Measurements from ENCODE around the gene USH1C. TPM values are rescaled to one million over a fixed set of nuclear protein-coding genes. Genes with fewer than 3 reads are reported as not detected.

Gene USH1C
- total RNA-seq, 1 donor from 2014 or later: not detected

GRCh38 chr11:17457396-17458173 is 86.6 kb downstream of the USH1C start:
- Mint-ChIP-seq H3K27ac (no peak overlapping the region), H3K27me3 (ENCODE audit: low read depth) (peaks cover 21% of the 10 kb centered on the region), H3K9me3 (no peaks in the 10 kb centered on the region), H3K4me1 (ENCODE audit: low read depth) (no peaks in the 10 kb centered on the region), H3K36me3 (ENCODE audit: low read depth) (no peaks in the 10 kb centered on the region), H3K4me3 (ENCODE audit: low read depth) (no peak overlapping the region)
- intact Hi-C loops (cut with micrococcal nuclease): no loop called here
- DNase-seq (ENCODE audit: low spot score): no peak

GRCh38 chr11:17452668-17453067 is 91.5 kb downstream of the USH1C start:
- peaks cover 33% of the 10 kb centered on the region for H3K27me3 Mint-ChIP-seq (ENCODE audit: low read depth)
- H3K4me1 Mint-ChIP-seq (ENCODE audit: low read depth): no peaks in the 10 kb centered on the region
- no peaks in the 10 kb centered on the region for H3K9me3 Mint-ChIP-seq
- H3K36me3 Mint-ChIP-seq (ENCODE audit: low read depth): no peaks in the 10 kb centered on the region
- no peak overlapping the region for H3K4me3 Mint-ChIP-seq (ENCODE audit: low read depth)
- no peak for DNase-seq (ENCODE audit: low spot score)
- intact Hi-C loops (cut with micrococcal nuclease): no loop called here
- H3K27ac Mint-ChIP-seq: no peak overlapping the region

- H3K4me3 Mint-ChIP-seq (ENCODE audit: low read depth): no peak overlapping the region
- no peaks in the 10 kb centered on the region for H3K4me1 Mint-ChIP-seq (ENCODE audit: low read depth)
- DNase-seq (ENCODE audit: low spot score): no peak
- H3K27ac Mint-ChIP-seq: no peak overlapping the region
- intact Hi-C loops (cut with micrococcal nuclease): no loop called here
- peaks cover 22% of the 10 kb centered on the region for H3K27me3 Mint-ChIP-seq (ENCODE audit: low read depth)
- H3K36me3 Mint-ChIP-seq (ENCODE audit: low read depth): no peaks in the 10 kb centered on the region
- no peaks in the 10 kb centered on the region for H3K9me3 Mint-ChIP-seq
These were observed 95.1 kb downstream of the USH1C start for GRCh38 chr11:17449158-17449557.

- H3K27ac Mint-ChIP-seq: no peak overlapping the region
- H3K9me3 Mint-ChIP-seq: peaks cover under 1% of the 10 kb centered on the region
- H3K4me3 Mint-ChIP-seq (ENCODE audit: low read depth): no peak overlapping the region
- no peaks in the 10 kb centered on the region for H3K36me3 Mint-ChIP-seq (ENCODE audit: low read depth)
- peaks cover 24% of the 10 kb centered on the region for H3K27me3 Mint-ChIP-seq (ENCODE audit: low read depth)
- no peaks in the 10 kb centered on the region for H3K4me1 Mint-ChIP-seq (ENCODE audit: low read depth)
- no peak for DNase-seq (ENCODE audit: low spot score)
- intact Hi-C loops (cut with micrococcal nuclease): no loop called here
These were observed 97.7 kb downstream of the USH1C start for GRCh38 chr11:17446482-17446881.

GRCh38 chr11:17445240-17445795 is 98.9 kb downstream of the USH1C start:
- peaks cover 6% of the 10 kb centered on the region for H3K9me3 Mint-ChIP-seq
- intact Hi-C loops (cut with micrococcal nuclease): no loop called here
- DNase-seq (ENCODE audit: low spot score): no peak
- no peak overlapping the region for H3K4me3 Mint-ChIP-seq (ENCODE audit: low read depth)
- no peaks in the 10 kb centered on the region for H3K36me3 Mint-ChIP-seq (ENCODE audit: low read depth)
- H3K27ac Mint-ChIP-seq: no peak overlapping the region
- no peaks in the 10 kb centered on the region for H3K4me1 Mint-ChIP-seq (ENCODE audit: low read depth)
- H3K27me3 Mint-ChIP-seq (ENCODE audit: low read depth): peaks cover 33% of the 10 kb centered on the region

GRCh38 chr11:17443926-17444690 is 100.1 kb downstream of the USH1C start:
- no peaks in the 10 kb centered on the region for H3K36me3 Mint-ChIP-seq (ENCODE audit: low read depth)
- intact Hi-C loops (cut with micrococcal nuclease): no loop called here
- H3K27me3 Mint-ChIP-seq (ENCODE audit: low read depth): peaks cover 28% of the 10 kb centered on the region
- H3K27ac Mint-ChIP-seq: no peak overlapping the region
- peaks cover 6% of the 10 kb centered on the region for H3K9me3 Mint-ChIP-seq
- H3K4me1 Mint-ChIP-seq (ENCODE audit: low read depth): peaks cover 7% of the 10 kb centered on the region
- DNase-seq (ENCODE audit: low spot score): no peak
- H3K4me3 Mint-ChIP-seq (ENCODE audit: low read depth): no peak overlapping the region

Other genes starting within 250 kb of the USH1C start
- gene NCR3LG1, start 192.6 kb downstream of the USH1C start, total RNA-seq: 10.0 and 11.4 TPM in 2 replicates
- 0.83 and 0.91 TPM in 2 replicates for gene KCNJ11, start 155.8 kb downstream of the USH1C start, total RNA-seq
- gene ABCC8, start 67.6 kb downstream of the USH1C start, total RNA-seq: 0.30 TPM in 1 of 2 replicates, not detected in the other
- not detected in 2 replicates for gene OTOG, start 2.8 kb upstream of the USH1C start, total RNA-seq
- not detected in 2 replicates for gene MYOD1, start 175.2 kb upstream of the USH1C start, total RNA-seq
- gene KCNC1, start 190.4 kb upstream of the USH1C start, total RNA-seq: not detected in 2 replicates

Measured in activated T-helper 2 cell treated with anti-CD3 and anti-CD28 coated beads, Interferon-gamma antibody, Interleukin-2, Interleukin-4, amounts not matched to agents 10 μg/mL and 5 μg/mL and 100 μg/mL, durations not matched to agents 14 hours and 24 hours and 36 hours (primary cell).